Measurements from ENCODE around the gene ANKS1B. TPM values are rescaled to one million over a fixed set of nuclear protein-coding genes. Genes with fewer than 3 reads are reported as not detected.

Gene ANKS1B
- total RNA-seq, 1 experiment from 2014 or later = 9.7 TPM

- TF ChIP-seq SIN3A (IDR thresholded peaks at IDR 0.05; ENCODE audit: borderline replicate concordance, insufficient read depth, low read depth, low read length) = no peak
- H3K27ac ChIP-seq (ENCODE audit: low read length) = no peak overlapping the region
- H3K27me3 ChIP-seq (ENCODE audit: control insufficient read depth, insufficient read depth, low read length) = no peaks in the 10 kb centered on the region
- ChIA-PET CTCF (no interaction called here), POLR2A (no interaction called here)
- intact Hi-C loops (cut with micrococcal nuclease; ENCODE audit: unreplicated experiment) (no loop called here), in situ Hi-C loops (cut with HindIII; ENCODE audit: low pct_unique_long_range_greater_than_20kb, low sequenced_read_pairs) (no loop called here)
- ATAC-seq (no peak), DNase-seq (ENCODE audit: low read depth, low spot score) (no peak)
- H3K4me1 ChIP-seq (ENCODE audit: control insufficient read depth, insufficient read depth, low read length) = no peaks in the 10 kb centered on the region
- H3K4me3 ChIP-seq (ENCODE audit: low read depth in 2 of 2, low read length in 2 of 2) = no peak overlapping the region
- no peaks in the 10 kb centered on the region for H3K9me3 ChIP-seq (ENCODE audit: control insufficient read depth, insufficient read depth, low read depth, low read length)
- no TSS peak for BruUV-seq (replicated peaks)
- H3K36me3 ChIP-seq (ENCODE audit: control insufficient read depth, insufficient read depth, low read length) = no peaks in the 10 kb centered on the region
These were observed 280.7 kb downstream of the ANKS1B start for GRCh38 chr12:99704036-99704435.

- no TSS peak for BruUV-seq (replicated peaks)
- DNase-seq (ENCODE audit: low read depth, low spot score) (no peak), ATAC-seq (no peak)
- TF ChIP-seq TCF7L2 (IDR thresholded peaks at IDR 0.05; ENCODE audit: low read depth, low read length) (no peak), REST (IDR thresholded peaks at IDR 0.05; ENCODE audit: insufficient read depth in 1 of 2, low read depth in 2 of 2, low read length in 1 of 2) (no peak), SIN3A (IDR thresholded peaks at IDR 0.05; ENCODE audit: borderline replicate concordance, insufficient read depth, low read depth, low read length) (no peak), POLR2AphosphoS5 (IDR thresholded peaks at IDR 0.05; ENCODE audit: low read depth, low read length) (no peak), CTCF (IDR thresholded peaks at IDR 0.05) (no peak)
- Histone ChIP-seq H3K9me3 (ENCODE audit: control insufficient read depth, insufficient read depth, low read depth, low read length) (no peaks in the 10 kb centered on the region), H3K4me3 (ENCODE audit: low read depth in 2 of 2, low read length in 2 of 2) (no peak overlapping the region), H3K27me3 (ENCODE audit: control insufficient read depth, insufficient read depth, low read length) (no peaks in the 10 kb centered on the region), H3K4me1 (ENCODE audit: control insufficient read depth, insufficient read depth, low read length) (no peaks in the 10 kb centered on the region), H3K27ac (ENCODE audit: low read length) (no peak overlapping the region), H3K36me3 (ENCODE audit: control insufficient read depth, insufficient read depth, low read length) (no peaks in the 10 kb centered on the region)
- in situ Hi-C loops (cut with HindIII; ENCODE audit: low pct_unique_long_range_greater_than_20kb, low sequenced_read_pairs) = no loop called here
- ChIA-PET CTCF (no interaction called here), POLR2A (no interaction called here)
- intact Hi-C loops (cut with micrococcal nuclease; ENCODE audit: unreplicated experiment) = no loop called here
These were observed 284.7 kb downstream of the ANKS1B start for GRCh38 chr12:99700032-99700431.

GRCh38 chr12:99695050-99695449 lies 289.7 kb downstream of the ANKS1B start:
- H3K27ac ChIP-seq (ENCODE audit: low read length) = no peak overlapping the region
- in situ Hi-C loops (cut with HindIII; ENCODE audit: low pct_unique_long_range_greater_than_20kb, low sequenced_read_pairs) = no loop called here
- ChIA-PET POLR2A (no interaction called here), CTCF (no interaction called here)
- no peaks in the 10 kb centered on the region for H3K9me3 ChIP-seq (ENCODE audit: control insufficient read depth, insufficient read depth, low read depth, low read length)
- no peaks in the 10 kb centered on the region for H3K4me1 ChIP-seq (ENCODE audit: control insufficient read depth, insufficient read depth, low read length)
- BruUV-seq (replicated peaks) = no TSS peak
- no peaks in the 10 kb centered on the region for H3K36me3 ChIP-seq (ENCODE audit: control insufficient read depth, insufficient read depth, low read length)
- H3K27me3 ChIP-seq (ENCODE audit: control insufficient read depth, insufficient read depth, low read length) = no peaks in the 10 kb centered on the region
- ATAC-seq (no peak), DNase-seq (ENCODE audit: low read depth, low spot score) (no peak)
- TF ChIP-seq SIN3A (IDR thresholded peaks at IDR 0.05; ENCODE audit: borderline replicate concordance, insufficient read depth, low read depth, low read length) (no peak), REST (IDR thresholded peaks at IDR 0.05; ENCODE audit: insufficient read depth in 1 of 2, low read depth in 2 of 2, low read length in 1 of 2) (no peak), CTCF (IDR thresholded peaks at IDR 0.05) (no peak), POLR2AphosphoS5 (IDR thresholded peaks at IDR 0.05; ENCODE audit: low read depth, low read length) (no peak), TCF7L2 (IDR thresholded peaks at IDR 0.05; ENCODE audit: low read depth, low read length) (no peak)
- intact Hi-C loops (cut with micrococcal nuclease; ENCODE audit: unreplicated experiment) = no loop called here
- no peak overlapping the region for H3K4me3 ChIP-seq (ENCODE audit: low read depth in 2 of 2, low read length in 2 of 2)
